ENCODE results near the gene KRTAP10-7.

The KRTAP10-7 gene

DNA sequence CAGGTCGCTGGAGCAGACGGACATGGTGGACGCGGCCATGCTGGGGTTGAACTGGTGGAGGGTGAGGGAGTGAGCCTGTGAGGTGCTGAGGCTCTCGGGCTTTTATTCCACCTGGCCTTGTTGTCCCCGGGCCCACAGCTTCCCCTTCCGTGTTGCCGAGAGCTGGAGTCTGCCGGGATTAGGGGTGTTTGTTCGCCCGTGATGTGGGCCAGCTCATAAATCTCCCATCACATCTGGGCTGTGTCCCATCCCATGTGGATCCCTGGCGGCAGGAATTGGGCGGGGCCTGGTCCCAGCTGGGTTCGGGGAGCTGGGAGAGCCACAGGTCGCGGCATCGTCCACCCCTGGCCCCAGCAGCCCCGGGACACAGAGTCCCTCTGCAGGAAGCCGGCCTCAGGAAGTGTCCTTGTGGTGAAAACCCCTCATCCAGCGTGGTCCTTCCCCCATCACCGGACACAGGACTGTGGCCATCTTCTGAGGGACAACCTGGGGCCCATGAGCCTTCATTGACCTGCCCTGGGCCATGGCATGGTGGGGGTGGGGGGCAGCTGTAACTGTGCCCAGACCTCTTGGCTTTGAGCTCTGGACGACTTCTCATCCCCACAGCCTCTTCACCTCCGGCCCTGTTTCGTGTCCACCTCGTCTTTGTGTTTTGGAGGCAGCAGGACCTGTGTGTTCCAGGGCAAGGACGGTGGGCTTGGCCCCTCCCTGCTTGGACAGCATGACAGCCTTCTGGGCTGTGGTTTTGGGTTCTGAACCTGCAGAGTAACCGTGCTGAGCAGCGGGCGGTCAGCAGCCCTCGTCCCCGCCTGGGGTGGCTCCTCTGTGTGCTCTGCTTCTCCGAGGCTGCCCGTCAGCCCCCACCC is 7.7 kb upstream of the KRTAP10-7 start, which contains the start of gene KRTAP10-6:
Gene KRTAP10-6, minus strand, starts transcription at position 60 of the 866 bp plus-strand sequence. Its CDS starts 21 bp downstream, at position 39.
- Histone ChIP-seq H3K4me1 (ENCODE audit: control extremely low read depth in 1 of 4, control insufficient read depth in 4 of 4, insufficient read depth in 4 of 4, low read length in 3 of 4) (peaks cover 0 to 5% (median 0%) of the 10 kb centered on the region in 4 experiments), H3K36me3 (ENCODE audit: control insufficient read depth in 4 of 4, insufficient read depth in 4 of 4, low read length in 3 of 4) (no peaks in the 10 kb centered on the region), H3K9me3 (ENCODE audit: control extremely low read depth in 1 of 5, control insufficient read depth in 4 of 5, insufficient read depth in 2 of 5, low read depth in 1 of 5, low read length in 4 of 5) (peaks cover 0 to 2% (median 0%) of the 10 kb centered on the region in 5 experiments), H3K27ac (ENCODE audit: insufficient read depth in 1 of 2, low read depth in 1 of 2, low read length in 2 of 2, poor library complexity in 1 of 2, severe bottlenecking in 2 of 2) (peak within 1 kb of the TSS in 1 of 2 experiments; percentile 65), H3K4me3 (ENCODE audit: control insufficient read depth in 1 of 7, extremely low read depth in 1 of 7, insufficient read depth in 4 of 7, low read depth in 2 of 7, low read length in 6 of 7) (no peak within 1 kb of the TSS), H3K27me3 (replicated peaks in 2 of 5; ENCODE audit: control insufficient read depth in 4 of 5, insufficient read depth in 5 of 5, low read length in 4 of 5) (peaks cover 0 to 7% (median 0%) of the 10 kb centered on the region in 5 experiments)
- ChIA-PET CTCF (interaction anchor here (0.6 kb wide), 1 partner anchor 43 kb away, joined by 3 read pairs; no protein-coding TSS in a partner anchor), POLR2A (no interaction called here)
- WGBS (ENCODE audit: insufficient coverage) = 71% methylated on average over 26 of the region's 33 CpGs
- DNase-seq = no peak

DNA sequence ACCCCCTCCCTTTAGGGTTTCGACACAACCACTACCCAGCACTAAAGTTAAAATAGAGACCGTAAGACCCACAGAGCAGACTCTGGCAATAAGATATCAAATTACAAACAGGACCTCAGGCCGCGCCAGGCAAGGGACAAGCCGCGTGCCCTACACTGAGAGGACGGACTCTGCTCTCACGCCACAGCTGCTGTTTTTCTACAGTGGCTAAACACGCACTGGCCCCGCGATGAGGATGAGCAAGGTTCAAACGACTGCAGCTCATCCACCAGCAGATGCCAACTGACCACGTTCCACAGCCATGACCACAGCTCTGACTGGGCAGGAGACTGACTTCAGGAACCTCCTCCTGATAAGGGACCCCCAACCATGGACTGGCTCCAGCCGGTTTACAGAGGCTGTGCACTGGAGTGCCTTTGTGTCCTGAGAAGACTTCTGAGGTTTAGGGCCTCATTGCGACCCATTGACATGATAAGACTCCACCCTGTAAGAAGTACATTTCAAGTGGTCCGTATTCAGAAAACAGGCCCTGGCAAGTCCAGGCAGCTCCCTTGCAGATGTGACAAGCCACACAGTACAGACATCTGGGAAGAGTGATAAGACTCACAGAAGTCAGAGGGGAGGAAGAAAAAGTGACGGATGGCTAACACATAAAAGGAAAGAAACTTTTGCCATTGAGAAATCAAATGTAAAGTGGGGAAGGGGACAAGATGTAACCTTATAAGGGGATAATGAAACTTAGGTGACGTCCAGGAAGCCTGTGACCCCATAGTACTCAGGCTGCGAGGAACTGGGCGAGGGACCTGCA is 6.6 kb upstream of the KRTAP10-7 start:
- DNase-seq = peak; percentile 6 to 77 (median 54)
- H3K4me3 ChIP-seq (ENCODE audit: control insufficient read depth in 1 of 7, extremely low read depth in 1 of 7, insufficient read depth in 4 of 7, low read depth in 2 of 7, low read length in 6 of 7) = no peak overlapping the region
- ChIA-PET CTCF (no interaction called here), POLR2A (no interaction called here)
- peaks cover 0 to 10% (median 0%) of the 10 kb centered on the region in 5 experiments for H3K27me3 ChIP-seq (replicated peaks in 2 of 5; ENCODE audit: control insufficient read depth in 4 of 5, insufficient read depth in 5 of 5, low read length in 4 of 5)
- H3K27ac ChIP-seq (ENCODE audit: insufficient read depth in 1 of 2, low read depth in 1 of 2, low read length in 2 of 2, poor library complexity in 1 of 2, severe bottlenecking in 2 of 2) = peak overlapping the region in 1 of 2 experiments; percentile 65
- no peaks in the 10 kb centered on the region for H3K36me3 ChIP-seq (ENCODE audit: control insufficient read depth in 4 of 4, insufficient read depth in 4 of 4, low read length in 3 of 4)
- H3K4me1 ChIP-seq (ENCODE audit: control extremely low read depth in 1 of 4, control insufficient read depth in 4 of 4, insufficient read depth in 4 of 4, low read length in 3 of 4) = peaks cover 0 to 5% (median 0%) of the 10 kb centered on the region in 4 experiments
- H3K9me3 ChIP-seq (ENCODE audit: control extremely low read depth in 1 of 5, control insufficient read depth in 4 of 5, insufficient read depth in 2 of 5, low read depth in 1 of 5, low read length in 4 of 5) = peaks cover 0 to 5% (median 0%) of the 10 kb centered on the region in 5 experiments
- WGBS (ENCODE audit: insufficient coverage) = 75% methylated on average over 19 of the region's 20 CpGs

- ChIA-PET POLR2A (no interaction called here), CTCF (no interaction called here)
- 77% methylated on average over 7 of the region's 12 CpGs for WGBS (ENCODE audit: insufficient coverage)
Observed at GRCh38 chr21:44594406-44594916, 5.9 kb upstream of the KRTAP10-7 start.

GRCh38 chr21:44595524-44595923 is 4.9 kb upstream of the KRTAP10-7 start:
- no peak overlapping the region for H3K4me3 ChIP-seq (ENCODE audit: control insufficient read depth in 1 of 7, extremely low read depth in 1 of 7, insufficient read depth in 4 of 7, low read depth in 2 of 7, low read length in 6 of 7)
- H3K4me1 ChIP-seq (ENCODE audit: control extremely low read depth in 1 of 4, control insufficient read depth in 4 of 4, insufficient read depth in 4 of 4, low read length in 3 of 4) = peaks cover 0 to 5% (median 0%) of the 10 kb centered on the region in 4 experiments
- H3K27me3 ChIP-seq (replicated peaks in 2 of 5; ENCODE audit: control insufficient read depth in 4 of 5, insufficient read depth in 5 of 5, low read length in 4 of 5) = peaks cover 0 to 12% (median 0%) of the 10 kb centered on the region in 5 experiments
- DNase-seq = no peak
- ChIA-PET CTCF (no interaction called here), POLR2A (no interaction called here)
- H3K9me3 ChIP-seq (ENCODE audit: control extremely low read depth in 1 of 5, control insufficient read depth in 4 of 5, insufficient read depth in 2 of 5, low read depth in 1 of 5, low read length in 4 of 5) = peaks cover 0 to 8% (median 0%) of the 10 kb centered on the region in 5 experiments
- H3K27ac ChIP-seq (ENCODE audit: insufficient read depth in 1 of 2, low read depth in 1 of 2, low read length in 2 of 2, poor library complexity in 1 of 2, severe bottlenecking in 2 of 2) = no peak overlapping the region
- H3K36me3 ChIP-seq (ENCODE audit: control insufficient read depth in 4 of 4, insufficient read depth in 4 of 4, low read length in 3 of 4) = no peaks in the 10 kb centered on the region
- 93% methylated on average over 3 of the region's 6 CpGs for WGBS (ENCODE audit: insufficient coverage)

More at GRCh38 chr21:44594406-44594916, 5.9 kb upstream of the KRTAP10-7 start:
- H3K9me3 ChIP-seq (ENCODE audit: control extremely low read depth in 1 of 5, control insufficient read depth in 4 of 5, insufficient read depth in 2 of 5, low read depth in 1 of 5, low read length in 4 of 5) = peaks cover 0 to 8% (median 0%) of the 10 kb centered on the region in 5 experiments
- H3K36me3 ChIP-seq (ENCODE audit: control insufficient read depth in 4 of 4, insufficient read depth in 4 of 4, low read length in 3 of 4) = no peaks in the 10 kb centered on the region
- no peak for DNase-seq
- peak overlapping the region in 1 of 2 experiments; percentile 65 for H3K27ac ChIP-seq (ENCODE audit: insufficient read depth in 1 of 2, low read depth in 1 of 2, low read length in 2 of 2, poor library complexity in 1 of 2, severe bottlenecking in 2 of 2)
- peaks cover 0 to 12% (median 0%) of the 10 kb centered on the region in 5 experiments for H3K27me3 ChIP-seq (replicated peaks in 2 of 5; ENCODE audit: control insufficient read depth in 4 of 5, insufficient read depth in 5 of 5, low read length in 4 of 5)
- H3K4me1 ChIP-seq (ENCODE audit: control extremely low read depth in 1 of 4, control insufficient read depth in 4 of 4, insufficient read depth in 4 of 4, low read length in 3 of 4) = peaks cover 0 to 5% (median 0%) of the 10 kb centered on the region in 4 experiments
- H3K4me3 ChIP-seq (ENCODE audit: control insufficient read depth in 1 of 7, extremely low read depth in 1 of 7, insufficient read depth in 4 of 7, low read depth in 2 of 7, low read length in 6 of 7) = no peak overlapping the region

DNA sequence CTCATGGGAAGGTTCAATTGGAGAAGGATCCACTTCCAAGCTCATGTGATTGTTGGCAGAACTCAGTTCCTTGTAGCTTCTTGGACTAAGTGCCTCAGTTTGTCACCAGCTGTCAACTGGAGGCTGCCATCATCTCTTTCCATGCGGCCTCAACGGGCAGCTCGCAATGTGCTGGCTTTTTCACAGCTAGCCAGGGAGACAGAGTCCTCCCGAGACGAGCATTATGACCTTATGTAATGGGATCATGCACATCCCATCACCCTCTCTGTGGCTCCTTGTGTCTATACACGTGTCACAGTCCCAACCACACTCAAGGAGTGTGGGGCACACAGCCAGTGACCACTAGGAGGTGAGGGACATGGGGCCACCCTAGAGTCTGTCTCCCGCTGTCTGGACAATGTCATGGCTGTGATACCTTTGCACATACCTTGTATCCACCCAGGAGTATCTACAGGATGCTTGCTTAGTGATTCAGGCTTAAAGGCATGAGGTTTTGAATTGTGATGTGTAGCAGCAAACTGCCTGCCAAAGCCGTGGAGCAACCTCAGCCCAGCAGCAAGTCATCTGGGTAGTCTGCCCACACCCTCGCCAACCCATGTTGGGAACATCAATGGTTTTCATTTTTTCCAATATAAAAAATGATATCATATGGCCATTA is 4.2 kb upstream of the KRTAP10-7 start:
- no peaks in the 10 kb centered on the region for H3K36me3 ChIP-seq (ENCODE audit: control insufficient read depth in 4 of 4, insufficient read depth in 4 of 4, low read length in 3 of 4)
- no peak overlapping the region for H3K4me3 ChIP-seq (ENCODE audit: control insufficient read depth in 1 of 7, extremely low read depth in 1 of 7, insufficient read depth in 4 of 7, low read depth in 2 of 7, low read length in 6 of 7)
- peaks cover 0 to 5% (median 0%) of the 10 kb centered on the region in 4 experiments for H3K4me1 ChIP-seq (ENCODE audit: control extremely low read depth in 1 of 4, control insufficient read depth in 4 of 4, insufficient read depth in 4 of 4, low read length in 3 of 4)
- H3K9me3 ChIP-seq (ENCODE audit: control extremely low read depth in 1 of 5, control insufficient read depth in 4 of 5, insufficient read depth in 2 of 5, low read depth in 1 of 5, low read length in 4 of 5) = peaks cover 0 to 8% (median 0%) of the 10 kb centered on the region in 5 experiments
- DNase-seq = no peak
- 95% methylated on average over 6 of the region's 9 CpGs for WGBS (ENCODE audit: insufficient coverage)
- peaks cover 0 to 12% (median 0%) of the 10 kb centered on the region in 5 experiments for H3K27me3 ChIP-seq (replicated peaks in 2 of 5; ENCODE audit: control insufficient read depth in 4 of 5, insufficient read depth in 5 of 5, low read length in 4 of 5)
- CTCF ChIA-PET = no interaction called here
- no peak overlapping the region for H3K27ac ChIP-seq (ENCODE audit: insufficient read depth in 1 of 2, low read depth in 1 of 2, low read length in 2 of 2, poor library complexity in 1 of 2, severe bottlenecking in 2 of 2)
- POLR2A ChIA-PET = no interaction called here

DNA sequence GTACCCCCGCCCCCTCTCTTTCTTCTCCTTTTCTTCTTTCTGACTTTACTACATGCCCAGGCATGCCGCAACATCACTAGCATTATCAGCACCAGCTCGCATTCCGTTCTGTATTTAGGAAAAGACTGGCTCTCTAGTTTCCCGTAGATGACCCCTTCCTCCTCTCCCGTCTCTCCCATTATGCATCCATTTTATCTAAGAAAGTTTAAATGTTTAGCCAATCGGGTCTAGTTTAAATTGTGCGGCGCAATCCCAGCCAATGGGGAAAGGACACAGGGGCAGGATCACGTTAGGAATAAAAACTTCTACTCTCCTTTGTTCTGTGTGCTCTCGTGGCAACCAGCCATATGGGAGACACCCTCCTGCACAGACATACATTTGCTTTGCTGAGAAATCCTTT is 2.3 kb upstream of the KRTAP10-7 start:
- DNase-seq = no peak
- ChIA-PET CTCF (no interaction called here), POLR2A (no interaction called here)
- WGBS (ENCODE audit: insufficient coverage) = 97% methylated on average over 10 of the region's 11 CpGs
- H3K4me3 ChIP-seq (ENCODE audit: control insufficient read depth in 1 of 7, extremely low read depth in 1 of 7, insufficient read depth in 4 of 7, low read depth in 2 of 7, low read length in 6 of 7) = no peak overlapping the region
- H3K4me1 ChIP-seq (ENCODE audit: control extremely low read depth in 1 of 4, control insufficient read depth in 4 of 4, insufficient read depth in 4 of 4, low read length in 3 of 4) = peaks cover 0 to 5% (median 0%) of the 10 kb centered on the region in 4 experiments
- peaks cover 0 to 9% (median 0%) of the 10 kb centered on the region in 5 experiments for H3K27me3 ChIP-seq (replicated peaks in 2 of 5; ENCODE audit: control insufficient read depth in 4 of 5, insufficient read depth in 5 of 5, low read length in 4 of 5)
- no peak overlapping the region for H3K27ac ChIP-seq (ENCODE audit: insufficient read depth in 1 of 2, low read depth in 1 of 2, low read length in 2 of 2, poor library complexity in 1 of 2, severe bottlenecking in 2 of 2)
- no peaks in the 10 kb centered on the region for H3K36me3 ChIP-seq (ENCODE audit: control insufficient read depth in 4 of 4, insufficient read depth in 4 of 4, low read length in 3 of 4)
- peaks cover 0 to 8% (median 0%) of the 10 kb centered on the region in 5 experiments for H3K9me3 ChIP-seq (ENCODE audit: control extremely low read depth in 1 of 5, control insufficient read depth in 4 of 5, insufficient read depth in 2 of 5, low read depth in 1 of 5, low read length in 4 of 5)

All from common myeloid progenitor, CD34-positive (primary cell).